CD4-positive, alpha-beta T cell treated with Interleukin-15 for 4 hours (primary cell): ENCODE measurements around the gene ZNF225.
"Not testable (repeated sequence)": the region's sequence is repeated elsewhere in the genome, so short reads cannot be mapped to it uniquely, and the experiment has no call there.

Experiments used
- DNase-seq: peaks from one replicate; pipeline ENCODE4 v3.0.0-alpha.2; 2020; ENCODE audit warnings: low spot score

Gene ZNF225

DNA sequence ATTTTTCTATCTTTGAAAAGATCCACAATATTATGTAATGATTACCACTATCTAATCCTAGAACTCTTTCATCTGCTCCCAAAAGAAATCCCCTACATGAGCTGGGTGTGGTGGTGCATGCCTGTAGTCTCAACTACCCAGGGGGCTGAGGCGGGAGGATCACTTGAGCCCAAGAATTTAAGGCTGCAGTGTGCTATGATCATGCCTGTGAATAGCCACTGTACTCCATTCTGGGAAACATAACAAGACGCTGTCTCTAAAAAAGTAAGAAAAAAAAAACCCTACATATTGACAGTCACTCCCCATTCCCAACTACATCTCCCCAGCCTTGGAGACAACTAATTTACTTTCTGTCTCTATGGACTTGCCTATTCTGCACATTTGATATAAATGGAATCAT, 50.6 kb downstream of the ZNF225 start:
- DNase-seq: no peak

DNA sequence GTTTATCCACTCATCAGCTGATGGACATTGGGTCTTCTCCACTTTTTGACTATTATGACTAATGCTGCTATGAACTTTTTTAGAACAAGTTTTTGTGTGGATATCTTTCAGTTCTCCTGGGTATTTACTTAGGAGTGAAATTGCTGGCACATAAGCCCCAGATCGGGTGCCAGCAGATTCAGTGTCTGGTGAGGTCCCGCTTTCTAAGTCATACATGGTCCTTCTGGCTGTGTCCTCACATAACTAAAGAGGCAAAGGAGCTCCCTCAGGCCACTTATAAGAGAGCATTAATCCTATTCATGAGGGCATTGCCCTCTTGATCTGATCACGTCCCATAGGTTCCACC, 51.1 kb downstream of the ZNF225 start:
- no peak for DNase-seq

DNA sequence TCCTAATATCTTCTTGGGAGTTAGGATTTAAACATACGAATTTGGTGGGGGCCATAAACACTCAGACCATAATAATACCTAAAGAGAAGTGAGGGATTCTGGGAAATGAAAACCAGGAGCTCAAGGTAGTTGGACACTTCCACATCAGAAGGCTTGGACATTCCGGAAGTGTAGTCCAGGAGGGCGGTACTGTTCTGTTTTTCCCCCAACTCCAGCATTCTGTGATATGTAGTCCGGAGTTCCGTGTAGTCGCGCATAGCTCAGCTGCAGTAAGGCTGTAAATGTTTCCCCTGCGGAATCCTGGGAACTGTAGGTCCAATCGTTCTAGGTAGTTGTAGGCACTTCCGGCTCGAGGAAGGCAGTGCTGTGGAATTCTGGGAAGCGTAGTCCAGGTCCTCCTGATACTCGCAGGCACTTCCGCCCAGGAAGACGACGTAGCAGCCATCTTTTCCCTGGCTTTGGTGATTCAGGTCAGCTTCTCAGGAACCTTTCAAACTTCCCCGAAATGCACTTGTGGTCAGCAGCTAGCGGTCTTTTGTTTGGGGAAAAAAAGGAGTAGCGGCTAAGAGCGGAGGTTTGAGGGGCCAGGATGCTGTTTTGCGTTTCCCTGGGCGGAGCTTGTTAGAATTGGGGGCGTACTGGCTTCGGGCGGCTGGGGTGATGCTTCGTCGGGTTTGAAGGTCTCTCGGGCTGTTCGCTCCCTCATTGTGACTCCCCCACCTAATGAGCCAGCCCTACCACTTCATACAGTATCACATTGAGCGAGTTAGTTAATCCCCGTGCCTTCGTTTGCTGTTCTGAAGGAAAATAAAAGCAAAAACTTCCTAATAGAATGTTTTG, 51.7 kb downstream of the ZNF225 start, which contains the start of gene ZNF226:
TSS of gene ZNF226 (plus strand) at position 428 of the 840 bp plus-strand sequence. CDS start 4,981 bp downstream, outside the sequence.
- DNase-seq: peak; percentile 90

DNA sequence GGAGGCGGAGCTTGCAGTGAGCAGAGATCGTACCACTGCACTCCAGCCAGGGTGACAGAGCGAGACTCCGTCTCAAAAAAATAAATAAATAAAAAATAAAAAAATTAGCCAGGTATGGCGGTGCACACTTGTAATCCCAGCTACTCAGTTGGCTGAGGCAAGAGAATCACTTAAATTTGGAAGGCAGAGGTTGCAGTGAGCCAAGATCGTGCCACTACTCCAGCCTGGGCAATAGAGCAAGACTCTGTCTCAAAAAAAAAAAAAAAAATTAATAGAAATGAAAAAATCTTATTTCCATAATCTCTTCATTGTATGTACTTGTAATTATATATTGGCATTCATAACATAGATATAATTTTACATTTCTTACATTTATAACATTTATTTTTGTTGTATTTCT, 57.5 kb downstream of the ZNF225 start:
- DNase-seq: not testable (repeated sequence)

DNA sequence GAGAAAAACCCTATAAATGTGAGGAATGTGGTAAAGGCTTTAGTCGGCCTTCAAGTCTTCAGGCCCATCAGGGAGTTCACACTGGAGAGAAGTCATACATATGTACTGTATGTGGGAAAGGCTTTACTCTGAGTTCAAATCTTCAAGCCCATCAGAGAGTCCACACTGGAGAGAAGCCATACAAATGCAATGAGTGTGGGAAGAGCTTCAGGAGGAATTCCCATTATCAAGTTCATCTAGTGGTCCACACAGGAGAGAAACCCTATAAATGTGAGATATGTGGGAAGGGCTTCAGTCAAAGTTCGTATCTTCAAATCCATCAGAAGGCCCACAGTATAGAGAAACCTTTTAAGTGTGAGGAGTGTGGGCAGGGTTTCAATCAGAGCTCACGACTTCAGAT, 63.4 kb downstream of the ZNF225 start:
- DNase-seq: no peak

DNA sequence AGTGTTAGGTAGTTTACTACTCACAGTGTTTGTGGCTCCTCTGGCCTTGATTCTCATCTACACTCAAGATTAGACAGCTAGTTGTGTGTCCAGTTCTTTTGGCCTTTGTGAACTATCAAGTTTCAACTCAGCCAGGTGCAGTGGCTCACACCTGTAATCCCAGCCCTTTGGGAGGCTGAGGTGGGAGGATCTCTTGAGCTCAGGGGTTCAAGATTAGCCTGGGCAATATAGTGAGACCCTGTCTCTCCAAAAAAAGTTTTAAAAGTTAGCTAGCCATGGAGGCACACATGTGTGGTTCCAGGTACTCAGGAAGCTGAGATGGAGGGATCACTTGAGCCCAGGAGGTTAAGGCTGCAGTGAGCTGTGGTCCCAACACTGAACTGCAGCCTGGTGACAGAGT, 67.8 kb downstream of the ZNF225 start:
- no peak for DNase-seq

DNA sequence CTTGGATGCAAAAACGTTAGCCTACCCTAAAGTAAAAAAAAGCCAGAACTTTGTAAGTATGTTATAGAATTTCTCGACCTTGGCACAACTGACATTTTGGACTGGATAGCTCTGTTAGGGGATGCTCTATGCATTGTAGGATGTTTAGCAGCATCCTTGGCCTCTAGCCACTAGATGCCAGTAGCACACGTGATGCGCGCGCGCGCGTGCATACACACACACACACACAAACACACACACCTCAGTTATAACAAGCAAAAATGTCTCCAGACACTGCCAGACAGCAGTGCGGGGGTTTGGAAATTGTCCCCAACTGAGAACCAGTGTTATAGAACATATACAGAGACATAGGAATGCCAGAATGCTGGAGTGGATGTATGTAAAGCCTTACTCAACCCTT, 68.9 kb downstream of the ZNF225 start:
- DNase-seq: no peak
